ENCODE data around the gene TRPM2.

TRPM2 gene

GRCh38 chr21:44353191-44353970 is at the start of gene TRPM2:
TSS of gene TRPM2 (plus strand) at chr21:44353621. CDS start at chr21:44353701, 80 bp downstream.
- H3K36me3 Mint-ChIP-seq (ENCODE audit: insufficient read depth), result peaks cover 1% of the 10 kb centered on the region
- peak within 1 kb of the TSS; percentile 71 for H3K27ac Mint-ChIP-seq (ENCODE audit: low read depth)
- DNase-seq (ENCODE audit: low spot score in 2 of 2) (no peak), ATAC-seq (replicated peaks; ENCODE audit: extremely low read depth, poor library complexity, severe bottlenecking) (peak; percentile 64)
- H3K4me1 Mint-ChIP-seq, result peaks cover 36% of the 10 kb centered on the region
- H3K27me3 Mint-ChIP-seq, result no peaks in the 10 kb centered on the region
- H3K9me3 Mint-ChIP-seq, result no peaks in the 10 kb centered on the region
- peak within 1 kb of the TSS; percentile 77 for H3K4me3 Mint-ChIP-seq

GRCh38 chr21:44304011-44304616 is 49.3 kb upstream of the TRPM2 start:
- DNase-seq (ENCODE audit: low spot score in 2 of 2) (no peak), ATAC-seq (replicated peaks; ENCODE audit: extremely low read depth, poor library complexity, severe bottlenecking) (no peak)
- H3K4me1 Mint-ChIP-seq, result peaks cover 37% of the 10 kb centered on the region
- no peaks in the 10 kb centered on the region for H3K27me3 Mint-ChIP-seq
- no peaks in the 10 kb centered on the region for H3K9me3 Mint-ChIP-seq
- no peak overlapping the region for H3K4me3 Mint-ChIP-seq
- H3K27ac Mint-ChIP-seq (ENCODE audit: low read depth), result no peak overlapping the region
- peaks cover 15% of the 10 kb centered on the region for H3K36me3 Mint-ChIP-seq (ENCODE audit: insufficient read depth)

- Mint-ChIP-seq H3K27ac (ENCODE audit: low read depth) (peak overlapping the region; percentile 75), H3K4me1 (peaks cover 33% of the 10 kb centered on the region), H3K27me3 (no peaks in the 10 kb centered on the region), H3K4me3 (no peak overlapping the region), H3K36me3 (ENCODE audit: insufficient read depth) (peaks cover 15% of the 10 kb centered on the region), H3K9me3 (no peaks in the 10 kb centered on the region)
- DNase-seq (ENCODE audit: low spot score in 2 of 2), result peak in 1 of 2 donors; percentile 26
- no peak for ATAC-seq (replicated peaks; ENCODE audit: extremely low read depth, poor library complexity, severe bottlenecking)
Measured at GRCh38 chr21:44304877-44305293, 48.5 kb upstream of the TRPM2 start.

GRCh38 chr21:44305691-44306090 is 47.7 kb upstream of the TRPM2 start:
- H3K4me1 Mint-ChIP-seq, result peaks cover 32% of the 10 kb centered on the region
- H3K9me3 Mint-ChIP-seq, result no peaks in the 10 kb centered on the region
- peaks cover 15% of the 10 kb centered on the region for H3K36me3 Mint-ChIP-seq (ENCODE audit: insufficient read depth)
- no peak for ATAC-seq (replicated peaks; ENCODE audit: extremely low read depth, poor library complexity, severe bottlenecking)
- H3K4me3 Mint-ChIP-seq, result no peak overlapping the region
- H3K27me3 Mint-ChIP-seq, result no peaks in the 10 kb centered on the region
- H3K27ac Mint-ChIP-seq (ENCODE audit: low read depth), result no peak overlapping the region
- no peak for DNase-seq (ENCODE audit: low spot score in 2 of 2)

- Mint-ChIP-seq H3K27ac (ENCODE audit: low read depth) (peak overlapping the region; percentile 44), H3K36me3 (ENCODE audit: insufficient read depth) (peaks cover 19% of the 10 kb centered on the region), H3K4me1 (peaks cover 25% of the 10 kb centered on the region), H3K27me3 (no peaks in the 10 kb centered on the region), H3K9me3 (no peaks in the 10 kb centered on the region), H3K4me3 (no peak overlapping the region)
- DNase-seq (ENCODE audit: low spot score in 2 of 2) (no peak), ATAC-seq (replicated peaks; ENCODE audit: extremely low read depth, poor library complexity, severe bottlenecking) (no peak)
Measured at GRCh38 chr21:44306936-44307704, 46.3 kb upstream of the TRPM2 start.

- no peak for ATAC-seq (replicated peaks; ENCODE audit: extremely low read depth, poor library complexity, severe bottlenecking)
- Mint-ChIP-seq H3K36me3 (ENCODE audit: insufficient read depth) (peaks cover 16% of the 10 kb centered on the region), H3K9me3 (no peaks in the 10 kb centered on the region), H3K4me3 (no peak overlapping the region), H3K27ac (ENCODE audit: low read depth) (no peak overlapping the region), H3K4me1 (peaks cover 8% of the 10 kb centered on the region), H3K27me3 (no peaks in the 10 kb centered on the region)
- DNase-seq (ENCODE audit: low spot score in 2 of 2), result no peak
Measured at GRCh38 chr21:44310628-44311507, 42.6 kb upstream of the TRPM2 start.

GRCh38 chr21:44312089-44312488 is 41.3 kb upstream of the TRPM2 start:
- ATAC-seq (replicated peaks; ENCODE audit: extremely low read depth, poor library complexity, severe bottlenecking), result no peak
- Mint-ChIP-seq H3K9me3 (no peaks in the 10 kb centered on the region), H3K4me3 (no peak overlapping the region), H3K4me1 (peaks cover 8% of the 10 kb centered on the region), H3K27me3 (no peaks in the 10 kb centered on the region), H3K27ac (ENCODE audit: low read depth) (no peak overlapping the region), H3K36me3 (ENCODE audit: insufficient read depth) (peaks cover 16% of the 10 kb centered on the region)
- no peak for DNase-seq (ENCODE audit: low spot score in 2 of 2)

GRCh38 chr21:44312716-44313115 is 40.7 kb upstream of the TRPM2 start:
- Mint-ChIP-seq H3K27me3 (no peaks in the 10 kb centered on the region), H3K36me3 (ENCODE audit: insufficient read depth) (peaks cover 15% of the 10 kb centered on the region), H3K9me3 (no peaks in the 10 kb centered on the region), H3K4me3 (no peak overlapping the region), H3K27ac (ENCODE audit: low read depth) (no peak overlapping the region), H3K4me1 (peaks cover 8% of the 10 kb centered on the region)
- no peak for ATAC-seq (replicated peaks; ENCODE audit: extremely low read depth, poor library complexity, severe bottlenecking)
- no peak for DNase-seq (ENCODE audit: low spot score in 2 of 2)

- no peaks in the 10 kb centered on the region for H3K27me3 Mint-ChIP-seq
Measured at GRCh38 chr21:44313451-44313850, 40.0 kb upstream of the TRPM2 start.

GRCh38 chr21:44314128-44314527 is 39.3 kb upstream of the TRPM2 start:
- Mint-ChIP-seq H3K27me3 (no peaks in the 10 kb centered on the region), H3K4me3 (no peak overlapping the region), H3K27ac (ENCODE audit: low read depth) (peak overlapping the region; percentile 41), H3K36me3 (ENCODE audit: insufficient read depth) (peaks cover 10% of the 10 kb centered on the region), H3K9me3 (no peaks in the 10 kb centered on the region), H3K4me1 (peaks cover 8% of the 10 kb centered on the region)
- no peak for DNase-seq (ENCODE audit: low spot score in 2 of 2)
- no peak for ATAC-seq (replicated peaks; ENCODE audit: extremely low read depth, poor library complexity, severe bottlenecking)

More at GRCh38 chr21:44313451-44313850, 40.0 kb upstream of the TRPM2 start:
- Mint-ChIP-seq H3K27ac (ENCODE audit: low read depth) (peak overlapping the region; percentile 41), H3K4me1 (peaks cover 8% of the 10 kb centered on the region), H3K36me3 (ENCODE audit: insufficient read depth) (peaks cover 12% of the 10 kb centered on the region), H3K9me3 (no peaks in the 10 kb centered on the region), H3K4me3 (no peak overlapping the region)
- no peak for DNase-seq (ENCODE audit: low spot score in 2 of 2)
- no peak for ATAC-seq (replicated peaks; ENCODE audit: extremely low read depth, poor library complexity, severe bottlenecking)

- no peaks in the 10 kb centered on the region for H3K27me3 Mint-ChIP-seq
- H3K27ac Mint-ChIP-seq (ENCODE audit: low read depth), result no peak overlapping the region
- H3K4me1 Mint-ChIP-seq, result peaks cover 8% of the 10 kb centered on the region
- H3K36me3 Mint-ChIP-seq (ENCODE audit: insufficient read depth), result peaks cover 10% of the 10 kb centered on the region
- ATAC-seq (replicated peaks; ENCODE audit: extremely low read depth, poor library complexity, severe bottlenecking) (no peak), DNase-seq (ENCODE audit: low spot score in 2 of 2) (no peak)
- H3K4me3 Mint-ChIP-seq, result no peak overlapping the region
- H3K9me3 Mint-ChIP-seq, result no peaks in the 10 kb centered on the region
Measured at GRCh38 chr21:44314561-44314960, 38.9 kb upstream of the TRPM2 start.

- no peak overlapping the region for H3K27ac Mint-ChIP-seq (ENCODE audit: low read depth)
- H3K36me3 Mint-ChIP-seq (ENCODE audit: insufficient read depth), result peaks cover 10% of the 10 kb centered on the region
- ATAC-seq (replicated peaks; ENCODE audit: extremely low read depth, poor library complexity, severe bottlenecking), result no peak
Measured at GRCh38 chr21:44315691-44316203, 37.7 kb upstream of the TRPM2 start.

More at GRCh38 chr21:44315691-44316203, 37.7 kb upstream of the TRPM2 start:
- Mint-ChIP-seq H3K4me3 (no peak overlapping the region), H3K9me3 (no peaks in the 10 kb centered on the region), H3K27me3 (no peaks in the 10 kb centered on the region), H3K4me1 (peaks cover 8% of the 10 kb centered on the region)
- no peak for DNase-seq (ENCODE audit: low spot score in 2 of 2)
